Caco-2 (cell line): ENCODE data around the gene PPP2R3C. TPM values are rescaled to one million over a fixed set of nuclear protein-coding genes. Genes with fewer than 3 reads are reported as not detected.
A peak's percentile ranks its signal among the peaks of the same experiment; 100 is the strongest.

Experiments
- BruUV-seq: library from RNA; stranded (reverse); fragments of 400-500 nt; replicated peaks from 2 replicates; lab custom pipeline; 2021; lab: Mats Ljungman, UMichigan
- CTCF ChIA-PET: fragments of 300-600 bp; sonication (Branson Sonifier 250); formaldehyde crosslinking; loops from one replicate; lab custom pipeline; 2022; ENCODE audit warnings: antibody characterized with exemption; lab: Charles Lee
- POLR2A ChIA-PET: fragments of 300-600 bp; sonication (Branson Sonifier 250); formaldehyde crosslinking; loops from one replicate; lab custom pipeline; 2022; ENCODE audit warnings: antibody characterized with exemption; lab: Charles Lee
- DNase-seq, 2 experiments: peaks; one replicate each; pipeline versions ENCODE4 v3.0.0 to v3.0.0-alpha.2; 2020 to 2022
- H3K27me3 ChIP-seq: replicated peaks from 2 replicates; pipeline ENCODE4 v1.6.0; 2011; ENCODE audit warnings: low read length; ENCODE audit not compliant: control insufficient read depth, insufficient read depth
- H3K36me3 ChIP-seq: 2 replicates; pipeline ENCODE4 v1.5.1; 2011; ENCODE audit warnings: low read length; ENCODE audit not compliant: control insufficient read depth, insufficient read depth
- H3K4me1 ChIP-seq: fragments of 250-450 bp; sonication (Bioruptor Pico); 2 replicates; pipeline ENCODE4 v1.5.1; 2020; ENCODE audit warnings: mild to moderate bottlenecking
- H3K4me3 ChIP-seq: 2 replicates; pipeline ENCODE4 v1.5.1; 2011; ENCODE audit warnings: low read depth, mild to moderate bottlenecking, control low read depth, low read length
- H3K9me3 ChIP-seq: fragments of 250-450 bp; sonication (Bioruptor Pico); 2 replicates; pipeline ENCODE4 v1.5.1; 2020; ENCODE audit warnings: mild to moderate bottlenecking, moderate library complexity
- H3K27ac Mint-ChIP-seq: one replicate; pipeline ENCODE4 v1.8.0; 2022; ENCODE audit warnings: mixed read lengths; ENCODE audit not compliant: unreplicated experiment
- H3K27me3 Mint-ChIP-seq: one replicate; pipeline ENCODE4 v1.8.0; 2022; ENCODE audit warnings: mixed read lengths; ENCODE audit not compliant: insufficient read depth, unreplicated experiment
- H3K36me3 Mint-ChIP-seq: one replicate; pipeline ENCODE4 v1.8.0; 2022; ENCODE audit warnings: mild to moderate bottlenecking, mixed read lengths; ENCODE audit not compliant: insufficient read depth, unreplicated experiment
- H3K4me1 Mint-ChIP-seq: one replicate; pipeline ENCODE4 v1.8.0; 2022; ENCODE audit warnings: low read depth, mixed read lengths; ENCODE audit not compliant: unreplicated experiment
- H3K4me3 Mint-ChIP-seq: one replicate; pipeline ENCODE4 v1.8.0; 2022; ENCODE audit warnings: mild to moderate bottlenecking, moderate library complexity, mixed read lengths; ENCODE audit not compliant: unreplicated experiment
- H3K9me3 Mint-ChIP-seq: one replicate; pipeline ENCODE4 v1.8.0; 2022; ENCODE audit warnings: mixed read lengths; ENCODE audit not compliant: unreplicated experiment
- CTCF ChIP-seq, 2 experiments: fragments of 200-600 bp in 1 of 2; IDR thresholded peaks; 1 replicate in 1 of 2; 2 replicates in 1 of 2; pipeline versions ENCODE4 v1.5.1 to v1.8.0; 2011 to 2022; ENCODE audit warnings: antibody characterized with exemption in 1 of 2, control low read depth in 1 of 2, inconsistent platforms in 1 of 2, low read depth in 1 of 2, low read length in 1 of 2, mild to moderate bottlenecking in 1 of 2, moderate library complexity in 1 of 2; ENCODE audit not compliant: insufficient read depth in 1 of 2, severe bottlenecking in 1 of 2, unreplicated experiment in 1 of 2
- intact Hi-C: fragments of 100-400 bp; cut with micrococcal nuclease; formaldehyde crosslinking; loops from one replicate; pipeline ENCODE4 v1.10.0; 2022; ENCODE audit not compliant: unreplicated experiment
- total RNA-seq: library from RNA; stranded (reverse); gene quantifications from 2 replicates; pipeline ENCODE4 v1.2.3, GENCODE V29; 2022

PPP2R3C gene
- total RNA-seq, 1 experiment from 2014 or later: 23.3 TPM

- intact Hi-C loops: no loop called here
- H3K9me3 Mint-ChIP-seq: no peaks in the 10 kb centered on the region
- Histone ChIP-seq H3K36me3 (peaks cover 2% of the 10 kb centered on the region; the same call in 1 of the 2 replicates), H3K4me1 (peaks cover 21% of the 10 kb centered on the region), H3K27me3 (no peaks in the 10 kb centered on the region), H3K4me3 (no peak overlapping the region), H3K9me3 (no peaks in the 10 kb centered on the region)
- H3K4me1 Mint-ChIP-seq: peaks cover 33% of the 10 kb centered on the region
- DNase-seq: no peak
- no TSS peak for BruUV-seq
- no peak overlapping the region for H3K27ac Mint-ChIP-seq
- no peaks in the 10 kb centered on the region for H3K27me3 Mint-ChIP-seq
- ChIA-PET POLR2A (no interaction called here), CTCF (no interaction called here)
- TF ChIP-seq CTCF (IDR thresholded peaks at IDR 0.05; ENCODE audit: insufficient read depth in 1 of 2, low read depth in 1 of 2, low read length in 1 of 2, severe bottlenecking in 1 of 2, unreplicated experiment in 1 of 2): no peak
- H3K4me3 Mint-ChIP-seq: no peak overlapping the region
- H3K36me3 Mint-ChIP-seq: peaks cover 73% of the 10 kb centered on the region
These were observed 5.5 kb downstream of the PPP2R3C start for GRCh38 chr14:35116242-35116641.

- no peak overlapping the region for H3K4me3 ChIP-seq
- no peaks in the 10 kb centered on the region for H3K27me3 Mint-ChIP-seq
- no peaks in the 10 kb centered on the region for H3K27me3 ChIP-seq
- H3K9me3 ChIP-seq: no peaks in the 10 kb centered on the region
- peak overlapping the region; percentile 55 for H3K4me3 Mint-ChIP-seq
- no peak for DNase-seq
- no peaks in the 10 kb centered on the region for H3K9me3 Mint-ChIP-seq
- H3K4me1 Mint-ChIP-seq: peaks cover 17% of the 10 kb centered on the region
- TF ChIP-seq CTCF (IDR thresholded peaks at IDR 0.05; ENCODE audit: insufficient read depth in 1 of 2, low read depth in 1 of 2, low read length in 1 of 2, severe bottlenecking in 1 of 2, unreplicated experiment in 1 of 2): no peak
- POLR2A ChIA-PET: interaction anchor here (0.6 to 1.3 kb wide), 3 partner anchors 62 to 178 kb away, joined by 3 read pairs; partner anchors contain the start of genes FAM177A1 and PSMA6
- intact Hi-C loops: no loop called here
- CTCF ChIA-PET: no interaction called here
- peaks cover 72% of the 10 kb centered on the region for H3K36me3 Mint-ChIP-seq
- peak overlapping the region; percentile 97 for H3K27ac Mint-ChIP-seq
- H3K4me1 ChIP-seq: peaks cover 21% of the 10 kb centered on the region
- H3K36me3 ChIP-seq: peaks cover 2% of the 10 kb centered on the region; the same call in 1 of the 2 replicates
- BruUV-seq: no TSS peak
These were observed 7.8 kb downstream of the PPP2R3C start for GRCh38 chr14:35114036-35114435.

- no peak for TF ChIP-seq CTCF (IDR thresholded peaks at IDR 0.05; ENCODE audit: insufficient read depth in 1 of 2, low read depth in 1 of 2, low read length in 1 of 2, severe bottlenecking in 1 of 2, unreplicated experiment in 1 of 2)
- Histone ChIP-seq H3K36me3 (peaks cover 2% of the 10 kb centered on the region; the same call in 1 of the 2 replicates), H3K9me3 (no peaks in the 10 kb centered on the region), H3K27me3 (no peaks in the 10 kb centered on the region), H3K4me1 (peaks cover 21% of the 10 kb centered on the region), H3K4me3 (no peak overlapping the region)
- no peaks in the 10 kb centered on the region for H3K9me3 Mint-ChIP-seq
- no TSS peak for BruUV-seq
- peak; percentile 79 to 81 for DNase-seq
- peak overlapping the region; percentile 55 for H3K4me3 Mint-ChIP-seq
- peak overlapping the region; percentile 97 for H3K27ac Mint-ChIP-seq
- intact Hi-C loops: loop anchor here (1.0 kb wide), 1 partner anchor 8 kb away; the partner anchor contains the start of gene PPP2R3C
- peaks cover 66% of the 10 kb centered on the region for H3K36me3 Mint-ChIP-seq
- H3K27me3 Mint-ChIP-seq: no peaks in the 10 kb centered on the region
- ChIA-PET POLR2A (interaction anchor here (1.0 to 1.3 kb wide), 2 partner anchors 62 to 68 kb away, joined by 3 read pairs; partner anchors contain the start of gene FAM177A1), CTCF (no interaction called here)
- H3K4me1 Mint-ChIP-seq: peaks cover 17% of the 10 kb centered on the region
These were observed 8.4 kb downstream of the PPP2R3C start for GRCh38 chr14:35113308-35113950.
